HG03095 (cell line): ENCODE measurements around the gene SLC25A25.

Source experiments
- ATAC-seq: cut with Tn5 transposase; IDR thresholded peaks from one replicate; pipeline ENCODE4 v1.9.1; 2021; ENCODE audit warnings: moderate library complexity; ENCODE audit not compliant: unreplicated experiment

SLC25A25 gene

GRCh38 chr9:128072144-128073021 lies 4.4 kb downstream of the SLC25A25 start:
- no peak for ATAC-seq

GRCh38 chr9:128073253-128073886 lies 5.3 kb downstream of the SLC25A25 start:
- no peak for ATAC-seq

GRCh38 chr9:128077847-128078503 lies 9.9 kb downstream of the SLC25A25 start:
- ATAC-seq: no peak

GRCh38 chr9:128078504-128079434 lies 10.7 kb downstream of the SLC25A25 start:
- no peak for ATAC-seq

GRCh38 chr9:128080206-128080605 lies 12.2 kb downstream of the SLC25A25 start:
- ATAC-seq: no peak

- no peak for ATAC-seq
These were observed 13.0 kb downstream of the SLC25A25 start for GRCh38 chr9:128081056-128081455.

- no peak for ATAC-seq
These were observed 14.1 kb downstream of the SLC25A25 start for GRCh38 chr9:128082151-128082550.

- no peak for ATAC-seq
These were observed 16.7 kb downstream of the SLC25A25 start for GRCh38 chr9:128084746-128085145.

- ATAC-seq: no peak
These were observed 17.9 kb downstream of the SLC25A25 start for GRCh38 chr9:128085943-128086342.

GRCh38 chr9:128087262-128087661 lies 19.2 kb downstream of the SLC25A25 start:
- ATAC-seq: no peak

- no peak for ATAC-seq
These were observed 20.4 kb downstream of the SLC25A25 start for GRCh38 chr9:128088253-128088945.

GRCh38 chr9:128089299-128089698 lies 21.3 kb downstream of the SLC25A25 start:
- ATAC-seq: no peak

GRCh38 chr9:128091144-128091543 lies 23.1 kb downstream of the SLC25A25 start:
- no peak for ATAC-seq

GRCh38 chr9:128091571-128091970 lies 23.5 kb downstream of the SLC25A25 start:
- ATAC-seq: no peak

- ATAC-seq: no peak
These were observed 24.4 kb downstream of the SLC25A25 start for GRCh38 chr9:128092199-128092977.

- no peak for ATAC-seq
These were observed 25.0 kb downstream of the SLC25A25 start for GRCh38 chr9:128093011-128093410.

- ATAC-seq: peak; percentile 75
These were observed 26.3 kb downstream of the SLC25A25 start for GRCh38 chr9:128094166-128094949.

GRCh38 chr9:128094950-128095544 lies 27.0 kb downstream of the SLC25A25 start:
- ATAC-seq: no peak
